K562 (cell line): ENCODE measurements around the gene LGR6. TPM values are rescaled to one million over a fixed set of nuclear protein-coding genes. Genes with fewer than 3 reads are reported as not detected.

Source experiments
- ATAC-seq: fragments of 200-7000 bp; cut with Tn5 transposase; 3 replicates; pipeline ENCODE4 v1.9.1; 2020; ENCODE audit warnings: moderate library complexity
- BruUV-seq: library from RNA; stranded (reverse); fragments of 400-500 nt; replicated peaks from 2 replicates; lab custom pipeline; 2021; lab: Mats Ljungman, UMichigan
- CTCF ChIA-PET: fragments of 300-600 bp; formaldehyde crosslinking; extraction: SDS; loops from one replicate; lab custom pipeline; 2021; ENCODE audit warnings: low intra/inter-chr PET ratio; lab: Yijun Ruan, JAX
- POLR2A ChIA-PET: fragments of 300-600, 350-650 bp; sonication (Branson Sonifier 250); formaldehyde crosslinking; extraction: SDS; loops from one replicate; lab custom pipeline; 2021; ENCODE audit warnings: antibody characterized with exemption, inconsistent platforms; lab: Yijun Ruan, JAX
- DNase-seq, 4 experiments: peaks; one replicate each; pipeline versions ENCODE4 v3.0.0 to v3.0.0-alpha.2; 2011 to 2018; ENCODE audit warnings: low spot score in 3 of 4, mixed read lengths in 3 of 4; ENCODE audit errors: extremely low read depth in 1 of 4
- FAIRE-seq: peaks from 2 replicates; lab custom pipeline; 2011; peaks lifted over from hg19 to GRCh38; lab: Jason Lieb, UNC
- H2AFZ ChIP-seq: 2 replicates; pipeline ENCODE4 v1.6.0; 2011; ENCODE audit warnings: low read depth, low read length, control low read depth, inconsistent platforms
- H3K27ac ChIP-seq: fragments of 200-600 bp; 3 replicates; pipeline ENCODE4 v1.8.0; 2011; ENCODE audit warnings: low read depth, mild to moderate bottlenecking, control low read depth, inconsistent platforms, low read length, moderate library complexity, mixed read lengths; ENCODE audit errors: extremely low read depth
- H3K27me3 ChIP-seq, 2 experiments: fragments of 300-600 bp in 1 of 2; 2 replicates in 1 of 2; 3 replicates in 1 of 2; pipeline versions ENCODE4 v1.6.0 to v1.8.0; 2011; ENCODE audit warnings: inconsistent platforms in 2 of 2, low read length in 2 of 2, mild to moderate bottlenecking in 1 of 2, mixed read lengths in 1 of 2, moderate library complexity in 1 of 2; ENCODE audit not compliant: control insufficient read depth in 2 of 2, insufficient read depth in 2 of 2
- H3K36me3 ChIP-seq: fragments of 300-600 bp; 3 replicates; pipeline ENCODE4 v1.8.0; 2011; ENCODE audit warnings: mild to moderate bottlenecking, low read length, inconsistent platforms; ENCODE audit not compliant: control insufficient read depth, insufficient read depth
- H3K4me1 ChIP-seq, 2 experiments: fragments of 200-600 bp in 1 of 2; replicated peaks in 1 of 2; 2 replicates in 1 of 2; 3 replicates in 1 of 2; pipeline versions ENCODE4 v1.5.1 to v1.8.0; 2011; ENCODE audit warnings: inconsistent platforms in 2 of 2, low read length in 2 of 2, mild to moderate bottlenecking in 1 of 2, mixed read lengths in 1 of 2, moderate library complexity in 1 of 2; ENCODE audit not compliant: control insufficient read depth in 2 of 2, insufficient read depth in 2 of 2
- H3K4me2 ChIP-seq: 2 replicates; pipeline ENCODE4 v1.6.1; 2011; ENCODE audit warnings: low read length, control low read depth, inconsistent platforms, mixed read lengths; ENCODE audit not compliant: insufficient read depth
- H3K4me3 ChIP-seq: fragments of 200-600 bp; sonication (generic), shearing (Covaris generic); 2 replicates; pipeline ENCODE4 v1.5.1; 2016; ENCODE audit warnings: control low read depth, inconsistent platforms
- H3K79me2 ChIP-seq: fragments of 200-600 bp; 3 replicates; pipeline ENCODE4 v1.8.0; 2011; ENCODE audit warnings: low read length, inconsistent platforms; ENCODE audit not compliant: control insufficient read depth, insufficient read depth
- H3K9ac ChIP-seq, 2 experiments: 2 replicates each; pipeline versions ENCODE4 v1.6.0 to v1.6.1; 2011; ENCODE audit warnings: low read depth in 2 of 2, low read length in 2 of 2, control low read depth in 1 of 2, inconsistent platforms in 1 of 2, mild to moderate bottlenecking in 1 of 2, mixed read lengths in 1 of 2; ENCODE audit not compliant: insufficient read depth in 1 of 2
- H3K9me1 ChIP-seq: one replicate; pipeline ENCODE4 v1.6.0; 2011; ENCODE audit warnings: inconsistent platforms, mild to moderate bottlenecking, low read length, moderate library complexity; ENCODE audit not compliant: control insufficient read depth, insufficient read depth
- H3K9me3 ChIP-seq: replicated peaks from 2 replicates; pipeline ENCODE4 v1.5.1; 2011; ENCODE audit warnings: low read depth, low read length, inconsistent platforms; ENCODE audit not compliant: control insufficient read depth, insufficient read depth
- H4K20me1 ChIP-seq: replicated peaks from 2 replicates; pipeline ENCODE4 v1.6.1; 2011; ENCODE audit warnings: low read length, inconsistent platforms, mixed read lengths; ENCODE audit not compliant: control insufficient read depth, insufficient read depth
- KAT7 ChIP-seq: sonication (generic); formaldehyde crosslinking; IDR thresholded peaks from 2 replicates; pipeline ENCODE4 v1.8.0; 2022; ENCODE audit warnings: missing genetic modification reagents, mild to moderate bottlenecking, borderline replicate concordance
- POLR2AphosphoS2 ChIP-seq: IDR thresholded peaks from 2 replicates; pipeline ENCODE4 v1.6.1; 2012; ENCODE audit warnings: low read length, improper control_type of control experiment
- POLR2G ChIP-seq: fragments of 200-400 bp; formaldehyde crosslinking; IDR thresholded peaks from 2 replicates; pipeline ENCODE4 v1.6.1; 2017; ENCODE audit warnings: low read depth, mild to moderate bottlenecking, antibody characterized with exemption, low read length, moderate library complexity
- RBFOX2 ChIP-seq: fragments of 200-400 bp; formaldehyde crosslinking; IDR thresholded peaks from 2 replicates; pipeline ENCODE4 v1.6.1; 2017; ENCODE audit warnings: low read depth, mild to moderate bottlenecking, low read length, moderate library complexity
- SRSF9 ChIP-seq: fragments of 200-400 bp; formaldehyde crosslinking; IDR thresholded peaks from 2 replicates; pipeline ENCODE4 v1.6.1; 2017; ENCODE audit warnings: low read depth, low read length, borderline replicate concordance
- TEAD4 ChIP-seq, 2 experiments: sonication (generic) in 1 of 2; formaldehyde crosslinking in 1 of 2; IDR thresholded peaks; 2 replicates each; pipeline versions ENCODE4 v1.6.1 to v1.8.0; 2012 to 2022; ENCODE audit warnings: borderline replicate concordance in 1 of 2, inconsistent platforms in 1 of 2, low read length in 1 of 2, mild to moderate bottlenecking in 1 of 2, missing genetic modification reagents in 1 of 2
- ZBTB12 ChIP-seq: fragments of 250-450 bp; sonication (Bioruptor Pico); IDR thresholded peaks from 2 replicates; pipeline ENCODE4 v1.4.0; 2020
- ZNF668 ChIP-seq: fragments of 250-450 bp; sonication (Bioruptor Pico); IDR thresholded peaks from 2 replicates; pipeline ENCODE4 v1.8.0; 2022; ENCODE audit warnings: mild to moderate bottlenecking, inconsistent platforms
- ZNF785 ChIP-seq: fragments of 250-450 bp; sonication (Bioruptor Pico); IDR thresholded peaks from 2 replicates; pipeline ENCODE4 v1.4.0; 2020; ENCODE audit warnings: mild to moderate bottlenecking
- WGBS: fragments of 100-300 bp; shearing (Covaris generic); methylation state at CpG from one replicate; pipeline ENCODE4 v1.1.6; 2016; ENCODE audit warnings: low coverage, mixed read lengths; ENCODE audit not compliant: insufficient coverage; ENCODE audit errors: missing lambda C conversion rate; 5-methylcytosine and 5-hydroxymethylcytosine counted together
- in situ Hi-C: fragments of 300-500 bp; cut with MboI; formaldehyde crosslinking; loops from 4 replicates; pipeline ENCODE4 v1.15.0; 2018; ENCODE audit warnings: inconsistent platforms, mixed read lengths
- intact Hi-C: fragments of 100-400 bp; cut with micrococcal nuclease; formaldehyde crosslinking; loops from 2 replicates; pipeline ENCODE4 v1.14.2; 2022
- polyA plus RNA-seq, 8 experiments: library from polyadenylated mRNA; depleted of rRNA in 4 of 8; stranded (reverse) in 5 of 8; unstranded in 3 of 8; fragments of >200 nt; fragmentation: Nextera tagmentation in 2 of 8; fragmentation: Illumina TruSeq in 1 of 8; extraction: Ambion mirVana in 2 of 8; extraction: Trizol in 1 of 8; gene quantifications; 2 replicates each; pipeline versions ENCODE4 v1.2.1 to v1.2.3, GENCODE V29; 2011 to 2014; ENCODE audit warnings: inconsistent platforms in 1 of 8, missing spikeins in 1 of 8
- total RNA-seq, 7 experiments: library from RNA; depleted of rRNA in 6 of 7; stranded (reverse); fragments of >200 nt in 6 of 7; fragmentation: Illumina TruSeq in 2 of 7; extraction: Trizol in 2 of 7; gene quantifications; 2 replicates each; pipeline versions ENCODE4 v1.2.1 to v1.2.3, GENCODE V29; 2011 to 2021; ENCODE audit warnings: low replicate concordance in 1 of 7

Gene LGR6
- total and polyA plus RNA-seq, 9 of the 15 experiments (the other 6 are each of a cell fraction or from before 2014, with no cell fraction given) = 0.01 to 0.54 (median 0.17) TPM; not detected in 1

GRCh38 chr1:202151045-202151444, 42.6 kb upstream of the LGR6 start:
- CTCF ChIA-PET = no interaction called here
- H3K9ac ChIP-seq = peak overlapping the region in 1 of 2 experiments; percentile 53; a peak in 2 of 4 replicates
- no peaks in the 10 kb centered on the region for H3K27me3 ChIP-seq
- no peak for FAIRE-seq
- TF ChIP-seq POLR2AphosphoS2 (peak; percentile 56; the same call in 1 of the 2 replicates), ZBTB12 (no peak)
- TF ChIP-seq, all 486 proteins: peak for 1
- BruUV-seq = no TSS peak
- Histone ChIP-seq H3K9me3 (no peaks in the 10 kb centered on the region), H3K36me3 (peaks cover 93% of the 10 kb centered on the region), H4K20me1 (peaks cover 7% of the 10 kb centered on the region; the same call in 1 of the 2 replicates), H3K4me3 (no peak overlapping the region), H2AFZ (no peak overlapping the region), H3K9me1 (no peaks in the 10 kb centered on the region), H3K4me2 (no peak overlapping the region), H3K4me1 (peaks cover 18 to 26% of the 10 kb centered on the region in 2 experiments), H3K27ac (peak overlapping the region; percentile 30; the same call in 2 of the 3 replicates), H3K79me2 (peaks cover 20% of the 10 kb centered on the region; the same call in 1 of the 3 replicates)
- POLR2A ChIA-PET = interaction anchor here (0.7 to 1.3 kb wide), 3 partner anchors 24 to 57 kb away, joined by 3 to 4 read pairs (median 3); no protein-coding TSS in a partner anchor
- intact Hi-C loops = loop anchor here (10.0 kb wide), 1 partner anchor 654 kb away; the partner anchor contains the start of gene KDM5B
- DNase-seq (no peak), ATAC-seq (no peak)
- WGBS = 76% methylated on average over 2 of the region's 2 CpGs
- in situ Hi-C loops = no loop called here

GRCh38 chr1:202152399-202152798, 41.2 kb upstream of the LGR6 start:
- no peaks in the 10 kb centered on the region for H3K9me1 ChIP-seq
- no peak overlapping the region for H2AFZ ChIP-seq
- peaks cover 32% of the 10 kb centered on the region for H3K79me2 ChIP-seq
- no peak for FAIRE-seq
- H4K20me1 ChIP-seq = peaks cover 2% of the 10 kb centered on the region; the same call in 1 of the 2 replicates
- no peaks in the 10 kb centered on the region for H3K9me3 ChIP-seq
- peaks cover 97% of the 10 kb centered on the region for H3K36me3 ChIP-seq
- ChIA-PET CTCF (no interaction called here), POLR2A (interaction anchor here (0.6 to 1.1 kb wide), 5 partner anchors 8 to 241 kb away, joined by 3 to 4 read pairs (median 3); partner anchors contain the start of genes ARL8A and TIMM17A)
- DNase-seq = peak in 1 of 4 experiments; percentile 23
- peak overlapping the region in 1 of 2 experiments; percentile 53; a peak in 1 of 4 replicates for H3K9ac ChIP-seq
- no peak overlapping the region for H3K4me3 ChIP-seq
- no peak overlapping the region for H3K27ac ChIP-seq
- H3K27me3 ChIP-seq = no peaks in the 10 kb centered on the region
- no peak overlapping the region for H3K4me2 ChIP-seq
- WGBS = 92% methylated on average over 10 of the region's 10 CpGs
- ATAC-seq = no peak
- intact Hi-C loops (loop anchor here (10.0 kb wide), 1 partner anchor 652 kb away; the partner anchor contains the start of gene KDM5B), in situ Hi-C loops (no loop called here)
- H3K4me1 ChIP-seq = peaks cover 22 to 37% of the 10 kb centered on the region in 2 experiments
- BruUV-seq = no TSS peak
- TF ChIP-seq ZNF668 (CRISPR knock-in tag) (no peak), SRSF9 (no peak), TEAD4 (IDR thresholded peaks at IDR 0.05; ENCODE audit: low read length) (no peak), TEAD4 (CRISPR knock-in tag; IDR thresholded peaks at IDR 0.05; ENCODE audit: borderline replicate concordance) (no peak), ZNF785 (CRISPR knock-in tag) (no peak), RBFOX2 (peak; percentile 45; the same call in 1 of the 2 replicates), POLR2G (0 out of 2 replicates have a peak, but pooled peaks have one; percentile 50), KAT7 (CRISPR knock-in tag) (no peak)
